HUES64 (cell line): ENCODE data around the gene ATXN7.

Experiments
- H3K27ac ChIP-seq: 2 replicates; pipeline ENCODE4 v1.7.0; 2013; ENCODE audit warnings: low read depth, low read length, inconsistent platforms
- H3K27me3 ChIP-seq: 2 replicates; pipeline ENCODE4 v1.6.1; 2013; ENCODE audit warnings: mild to moderate bottlenecking, low read length; ENCODE audit not compliant: insufficient read depth
- H3K36me3 ChIP-seq: 2 replicates; pipeline ENCODE4 v1.6.1; 2013; ENCODE audit warnings: mild to moderate bottlenecking, low read length; ENCODE audit not compliant: insufficient read depth
- H3K4me1 ChIP-seq: 2 replicates; pipeline ENCODE4 v1.6.1; 2013; ENCODE audit warnings: mild to moderate bottlenecking, low read length, moderate library complexity; ENCODE audit not compliant: insufficient read depth
- H3K4me3 ChIP-seq: 2 replicates; pipeline ENCODE4 v1.5.1; 2013; ENCODE audit warnings: mild to moderate bottlenecking, low read length, moderate library complexity
- H3K9ac ChIP-seq: 2 replicates; pipeline ENCODE4 v1.6.1; 2013; ENCODE audit warnings: mild to moderate bottlenecking, low read depth, low read length
- H3K9me3 ChIP-seq: 2 replicates; pipeline ENCODE4 v1.6.1; 2013; ENCODE audit warnings: low read depth, low read length; ENCODE audit not compliant: insufficient read depth
- WGBS: fragments of 150-250, 120-280 bp; methylation state at CpG from one replicate; pipeline ENCODE4 v1.1.7; 2013; ENCODE audit warnings: missing lambda C conversion rate; 5-methylcytosine and 5-hydroxymethylcytosine counted together

ATXN7 gene

DNA sequence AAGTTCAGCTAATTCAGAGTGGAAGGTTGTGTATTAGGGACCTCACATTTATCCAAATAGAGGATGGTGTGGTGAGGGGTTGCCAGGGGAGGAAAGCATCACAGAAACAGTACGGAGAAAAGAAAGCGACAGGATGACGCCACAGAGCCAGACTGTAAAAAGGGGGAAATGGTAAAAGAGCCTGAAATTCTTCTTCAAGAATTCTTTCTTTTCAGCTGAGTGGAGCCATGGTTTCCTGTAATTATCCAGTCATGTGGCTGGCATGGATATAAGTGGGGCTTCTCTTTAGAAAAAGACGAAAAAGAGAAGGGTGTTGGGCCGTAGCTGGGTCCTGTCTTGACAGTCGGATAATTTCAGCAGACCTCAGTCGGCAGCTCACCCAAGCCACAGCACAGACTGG, 184.1 kb downstream of the ATXN7 start:
- Histone ChIP-seq H3K9me3 (no peaks in the 10 kb centered on the region), H3K27ac (no peak overlapping the region), H3K4me3 (no peak overlapping the region), H3K9ac (no peak overlapping the region), H3K36me3 (no peaks in the 10 kb centered on the region), H3K4me1 (peaks cover 35% of the 10 kb centered on the region), H3K27me3 (no peaks in the 10 kb centered on the region)
- 86% methylated on average over 7 of the region's 7 CpGs for WGBS

GRCh38 chr3:64048631-64049061, 185.0 kb downstream of the ATXN7 start:
- no peaks in the 10 kb centered on the region for H3K9me3 ChIP-seq
- no peak overlapping the region for H3K4me3 ChIP-seq
- peak overlapping the region; percentile 31; the same call in 1 of the 2 replicates for H3K27ac ChIP-seq
- 49% methylated on average over 3 of the region's 3 CpGs for WGBS
- H3K36me3 ChIP-seq, result no peaks in the 10 kb centered on the region
- H3K9ac ChIP-seq, result no peak overlapping the region
- H3K4me1 ChIP-seq, result peaks cover 40% of the 10 kb centered on the region
- H3K27me3 ChIP-seq, result no peaks in the 10 kb centered on the region

DNA sequence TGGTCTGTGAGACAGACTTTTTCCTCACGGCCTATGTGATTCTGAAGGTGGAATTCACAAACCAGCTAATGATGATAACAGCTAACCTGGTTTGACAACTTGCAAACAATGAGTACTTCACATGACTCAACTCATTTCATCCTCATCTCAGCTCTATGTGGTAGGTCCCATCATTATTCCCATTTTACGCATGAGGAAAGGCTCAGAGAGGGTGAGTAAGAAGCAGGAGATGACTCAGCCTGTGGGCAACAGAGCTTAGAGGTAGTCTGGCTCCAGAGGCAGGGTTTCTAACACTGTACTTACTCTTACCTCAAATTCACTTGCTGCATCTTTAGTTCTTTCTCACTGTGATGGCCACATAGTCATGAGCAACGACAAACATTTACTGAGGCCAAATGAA, 185.5 kb downstream of the ATXN7 start:
- Histone ChIP-seq H3K27ac (peak overlapping the region; percentile 31; the same call in 1 of the 2 replicates), H3K4me3 (no peak overlapping the region), H3K4me1 (peaks cover 44% of the 10 kb centered on the region), H3K27me3 (no peaks in the 10 kb centered on the region), H3K9ac (no peak overlapping the region), H3K9me3 (no peaks in the 10 kb centered on the region), H3K36me3 (no peaks in the 10 kb centered on the region)
- 37% methylated on average over 3 of the region's 3 CpGs for WGBS

DNA sequence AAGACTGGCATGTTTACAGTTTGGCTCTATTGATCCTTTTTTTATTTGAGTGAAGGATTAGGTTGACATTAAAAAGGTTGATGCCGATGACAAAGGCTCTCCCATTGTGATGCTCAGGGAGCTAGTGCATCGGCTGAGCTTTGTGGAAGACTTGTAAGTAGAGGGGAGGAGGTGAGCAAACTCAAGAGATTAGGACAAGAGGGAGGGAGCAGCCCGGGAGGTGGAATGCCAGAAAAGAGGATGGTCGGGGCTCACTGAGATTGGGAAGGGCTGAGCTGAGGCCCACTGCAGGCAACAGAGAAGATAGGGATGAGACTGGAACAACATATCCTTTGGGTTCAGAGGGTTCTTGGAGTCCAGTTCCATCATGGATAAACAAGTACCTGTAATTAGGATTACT, 186.2 kb downstream of the ATXN7 start:
- WGBS, result 7% methylated on average over 4 of the region's 4 CpGs
- no peak overlapping the region for H3K4me3 ChIP-seq
- no peaks in the 10 kb centered on the region for H3K9me3 ChIP-seq
- H3K4me1 ChIP-seq, result peaks cover 44% of the 10 kb centered on the region
- no peak overlapping the region for H3K9ac ChIP-seq
- H3K27ac ChIP-seq, result peak overlapping the region; percentile 31; the same call in 1 of the 2 replicates
- H3K36me3 ChIP-seq, result no peaks in the 10 kb centered on the region
- no peaks in the 10 kb centered on the region for H3K27me3 ChIP-seq
